RWPE1 (cell line): ENCODE results near the gene COL9A3.

ENCODE experiments used
- CTCF ChIA-PET: fragments of 350-600 bp; sonication (Branson Sonifier 250); formaldehyde crosslinking; extraction: SDS; loops from one replicate; lab custom pipeline; 2021; lab: Yijun Ruan, JAX
- POLR2A ChIA-PET: fragments of 400-600 bp; formaldehyde crosslinking; extraction: SDS; loops from one replicate; lab custom pipeline; 2020; ENCODE audit warnings: antibody characterized with exemption; ENCODE audit not compliant: low non-redundant PET; lab: Yijun Ruan, JAX
- DNase-seq: peaks from one replicate; pipeline ENCODE4 v3.0.0; 2012; ENCODE audit warnings: low spot score
- H3K27ac ChIP-seq: fragments of 450-650 bp; 2 replicates; pipeline ENCODE4 v1.5.1; 2017
- CTCF ChIP-seq: fragments of 450-650 bp; conservative IDR thresholded peaks from 2 replicates; pipeline ENCODE4 v1.5.1; 2017; ENCODE audit warnings: low read depth, mild to moderate bottlenecking

The COL9A3 gene

GRCh38 chr20:62830821-62831220 lies 14.0 kb downstream of the COL9A3 start:
- ChIA-PET POLR2A (no interaction called here), CTCF (interaction anchor here (0.6 kb wide), 1 partner anchor 42 kb away, joined by 3 read pairs; no protein-coding TSS in a partner anchor)
- H3K27ac ChIP-seq = peak overlapping the region; percentile 71
- no peak for DNase-seq
- TF ChIP-seq CTCF = no peak

GRCh38 chr20:62831361-62831788 lies 14.5 kb downstream of the COL9A3 start:
- TF ChIP-seq CTCF = no peak
- DNase-seq = no peak
- CTCF ChIA-PET = interaction anchor here (0.6 kb wide), 1 partner anchor 1143 kb away, joined by 4 read pairs; no protein-coding TSS in a partner anchor
- H3K27ac ChIP-seq = peak overlapping the region; percentile 71
- POLR2A ChIA-PET = no interaction called here

GRCh38 chr20:62831854-62832211 lies 15.0 kb downstream of the COL9A3 start:
- DNase-seq = no peak
- TF ChIP-seq CTCF = no peak
- ChIA-PET POLR2A (no interaction called here), CTCF (interaction anchor here (0.6 to 1.9 kb wide), 4 partner anchors 9 to 1142 kb away, joined by 3 to 11 read pairs (median 4); no protein-coding TSS in a partner anchor)
- H3K27ac ChIP-seq = peak overlapping the region; percentile 71

- ChIA-PET POLR2A (no interaction called here), CTCF (interaction anchor here (0.6 to 1.9 kb wide), 7 partner anchors 9 to 1142 kb away, joined by 3 to 11 read pairs (median 4); no protein-coding TSS in a partner anchor)
- H3K27ac ChIP-seq = peak overlapping the region; percentile 71
- DNase-seq = no peak
- TF ChIP-seq CTCF = no peak
Measured at GRCh38 chr20:62832212-62832922, 15.5 kb downstream of the COL9A3 start.

- H3K27ac ChIP-seq = peak overlapping the region; percentile 71
Measured at GRCh38 chr20:62832951-62833391, 16.1 kb downstream of the COL9A3 start.

More at GRCh38 chr20:62832951-62833391, 16.1 kb downstream of the COL9A3 start:
- TF ChIP-seq CTCF = no peak
- POLR2A ChIA-PET = interaction anchor here (0.6 kb wide), 1 partner anchor 1023 kb away, joined by 3 read pairs; no protein-coding TSS in a partner anchor
- no peak for DNase-seq
- CTCF ChIA-PET = interaction anchor here (0.6 to 1.9 kb wide), 6 partner anchors 10 to 686 kb away, joined by 3 to 11 read pairs (median 4); no protein-coding TSS in a partner anchor
